Stimulated activated naive CD8-positive, alpha-beta T cell treated with anti-CD3 and anti-CD28 coated beads, Interleukin-15, amount 100 ng/mL, for 72 hours (primary cell): Measurements from ENCODE around the gene CDC20B.

Source experiments
- ATAC-seq: fragments of 150-1000 bp; cut with Tn5 transposase; 2 replicates; pipeline ENCODE4 v1.10.0; 2021; ENCODE audit warnings: mild to moderate bottlenecking, moderate library complexity
- DNase-seq, 2 donors: peaks; one replicate each; pipeline ENCODE4 v3.0.0; 2021 to 2022
- H3K27ac Mint-ChIP-seq, 2 donors: one replicate each; pipeline ENCODE4 v1.8.0; 2022; ENCODE audit warnings: mild to moderate bottlenecking in 2 of 2, mixed read lengths in 2 of 2, moderate library complexity in 2 of 2
- H3K27me3 Mint-ChIP-seq: one replicate; pipeline ENCODE4 v1.8.0; 2022; ENCODE audit warnings: mixed read lengths
- H3K4me1 Mint-ChIP-seq: one replicate; pipeline ENCODE4 v1.8.0; 2022; ENCODE audit warnings: mild to moderate bottlenecking, mixed read lengths
- H3K4me3 Mint-ChIP-seq, 2 donors: one replicate each; pipeline ENCODE4 v1.8.0; 2022; ENCODE audit warnings: mild to moderate bottlenecking in 2 of 2, mixed read lengths in 2 of 2, moderate library complexity in 1 of 2
- H3K9me3 Mint-ChIP-seq, 2 donors: one replicate each; pipeline ENCODE4 v1.8.0; 2022; ENCODE audit warnings: mixed read lengths in 2 of 2

Gene CDC20B

DNA sequence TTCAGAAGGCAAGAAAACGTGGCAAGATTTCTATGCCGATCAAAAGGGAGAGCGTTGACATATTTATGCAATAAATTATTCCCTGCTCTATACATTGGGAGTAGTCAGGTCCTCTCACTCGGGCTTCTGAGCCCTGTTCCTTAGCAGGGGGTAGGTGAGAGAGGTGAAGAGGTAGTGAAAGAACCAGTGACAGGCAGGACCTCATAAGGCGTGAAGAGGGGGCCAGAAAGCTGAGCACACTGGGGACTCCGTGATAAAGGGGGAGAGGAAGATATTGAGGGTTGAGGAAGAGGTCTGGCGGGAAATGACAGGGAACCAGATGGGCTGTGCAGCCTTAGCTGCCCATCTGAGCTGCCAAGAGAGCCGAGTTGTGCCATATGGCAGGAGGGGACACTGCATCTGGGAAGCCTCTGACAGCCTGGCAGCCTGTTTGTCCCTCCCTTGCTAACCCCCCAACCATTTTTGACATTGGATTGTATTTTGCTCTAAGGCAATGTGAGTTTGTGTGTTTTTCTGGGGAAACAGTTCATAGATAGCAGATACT lies 782 bp upstream of the CDC20B start:
- Mint-ChIP-seq H3K4me3 (peak overlapping the region; percentile 84 to 91), H3K4me1 (peaks cover 39% of the 10 kb centered on the region), H3K27me3 (peaks cover 82% of the 10 kb centered on the region), H3K27ac (no peak overlapping the region), H3K9me3 (no peaks in the 10 kb centered on the region)
- DNase-seq = no peak
- ATAC-seq = peak; percentile 14

DNA sequence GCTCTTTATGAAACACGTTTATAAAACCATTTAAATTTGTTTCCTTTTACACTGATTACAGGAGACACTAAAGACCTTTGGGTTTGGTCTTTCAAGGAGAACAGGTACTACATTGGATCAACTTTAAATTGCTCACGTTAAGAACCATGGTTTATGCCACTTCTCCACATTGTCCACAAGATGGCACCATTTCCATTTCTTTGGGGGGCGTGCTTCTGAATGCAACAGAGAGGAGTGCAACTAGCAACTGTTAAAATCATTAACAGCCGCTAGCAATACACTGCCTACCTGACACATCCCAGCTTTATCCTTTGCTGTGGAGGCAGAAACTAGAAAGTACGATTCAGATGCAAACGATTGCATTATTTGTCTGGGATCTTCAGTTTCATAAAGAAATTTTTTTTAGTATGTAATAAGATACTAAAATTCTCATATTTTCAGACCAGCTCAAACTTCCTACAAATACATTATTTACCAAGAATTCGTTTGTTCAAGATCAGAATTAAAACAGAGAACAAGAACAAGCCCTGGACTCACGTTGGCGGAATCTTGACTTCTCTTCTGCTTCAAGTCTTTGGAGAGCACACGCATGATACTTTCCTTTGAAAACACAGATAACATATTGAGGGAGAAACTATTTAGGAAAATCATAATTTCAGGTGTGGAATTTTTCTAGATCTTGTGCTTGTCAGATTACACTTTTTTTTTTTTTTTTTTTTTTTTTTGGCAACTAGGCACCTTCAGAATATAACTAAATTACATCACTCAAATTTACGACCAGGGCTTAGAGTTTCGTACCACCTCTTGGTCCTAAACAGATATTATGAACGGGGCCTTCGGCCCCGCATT lies 702 bp downstream of the CDC20B start:
- no peaks in the 10 kb centered on the region for H3K9me3 Mint-ChIP-seq
- H3K27ac Mint-ChIP-seq = no peak overlapping the region
- peaks cover 80% of the 10 kb centered on the region for H3K27me3 Mint-ChIP-seq
- peak overlapping the region; percentile 90 to 95 for H3K4me3 Mint-ChIP-seq
- DNase-seq = peak; percentile 60 to 76
- peaks cover 39% of the 10 kb centered on the region for H3K4me1 Mint-ChIP-seq
- peak; percentile 74 for ATAC-seq

DNA sequence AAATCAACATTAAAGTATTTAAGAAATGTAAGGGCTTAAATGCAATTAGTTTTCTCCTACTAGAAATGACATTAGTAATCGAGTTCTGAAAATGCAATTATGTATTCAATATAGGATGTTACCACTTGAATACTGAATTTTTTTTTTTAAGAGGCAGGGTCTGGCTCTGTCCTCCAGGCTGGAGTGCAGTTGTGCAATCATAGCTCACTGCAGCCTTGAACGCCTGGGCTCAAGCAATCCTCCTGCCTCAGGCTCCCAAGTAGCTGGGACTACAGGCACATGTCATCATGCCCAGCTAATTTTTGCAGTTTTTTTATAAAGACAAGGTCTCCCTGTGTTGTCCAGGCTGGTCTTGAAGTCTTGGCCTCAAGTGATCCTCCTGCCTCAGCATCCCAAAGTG lies 1.5 kb downstream of the CDC20B start:
- Mint-ChIP-seq H3K9me3 (no peaks in the 10 kb centered on the region), H3K4me3 (no peak overlapping the region), H3K27ac (no peak overlapping the region), H3K4me1 (peaks cover 34% of the 10 kb centered on the region), H3K27me3 (peaks cover 75% of the 10 kb centered on the region)
- ATAC-seq (no peak), DNase-seq (no peak)

DNA sequence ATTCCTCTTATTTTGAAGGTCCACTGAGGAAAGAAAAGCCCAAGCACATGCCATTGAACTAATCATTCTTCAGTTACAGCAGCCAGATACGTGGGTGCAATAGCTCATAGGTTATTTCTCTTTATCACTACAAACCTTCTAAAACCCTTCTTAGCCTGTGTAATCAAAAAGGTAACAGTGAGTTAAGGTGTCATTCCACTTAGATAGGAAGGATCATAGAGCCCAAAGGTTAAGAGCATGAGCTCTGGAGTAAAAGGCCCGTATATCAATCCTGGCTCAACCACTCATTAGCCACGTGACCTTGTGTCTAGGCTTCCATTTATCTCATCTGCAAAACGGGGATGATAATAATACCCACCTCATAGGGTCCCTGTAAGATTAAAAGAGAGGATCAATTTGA lies 10.3 kb downstream of the CDC20B start:
- no peaks in the 10 kb centered on the region for H3K4me1 Mint-ChIP-seq
- no peak overlapping the region for H3K27ac Mint-ChIP-seq
- ATAC-seq = no peak

DNA sequence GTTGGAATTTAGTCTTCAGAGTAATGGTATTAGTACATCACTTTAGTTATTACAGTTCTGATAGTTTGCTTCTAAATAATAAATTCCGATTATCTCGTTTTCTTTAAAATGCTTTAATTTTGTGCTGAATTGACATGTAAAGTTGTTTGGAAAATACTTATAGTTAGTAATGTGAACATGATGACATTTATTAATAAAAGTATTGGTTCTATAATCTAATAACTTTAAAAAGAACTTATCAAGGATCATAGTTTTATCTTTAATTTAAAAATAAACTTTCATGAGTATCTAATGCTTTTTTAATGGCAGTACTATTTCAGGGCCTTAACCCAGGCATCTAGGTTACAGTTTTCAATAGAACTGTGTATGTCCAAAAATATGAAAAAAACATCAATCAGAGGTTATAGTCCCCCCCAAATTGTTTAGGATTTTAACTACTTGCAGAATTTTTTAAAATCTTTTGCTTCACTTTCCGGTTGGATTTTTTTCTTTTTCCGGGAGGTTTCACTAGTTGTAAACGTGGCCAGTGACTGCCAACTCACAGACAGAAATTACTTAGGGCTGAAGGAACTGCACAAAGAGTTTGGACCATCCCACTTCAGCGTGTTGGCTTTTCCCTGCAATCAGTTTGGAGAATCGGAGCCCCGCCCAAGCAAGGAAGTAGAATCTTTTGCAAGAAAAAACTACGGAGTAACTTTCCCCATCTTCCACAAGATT lies 12.3 kb downstream of the CDC20B start:
- no peak overlapping the region for H3K27ac Mint-ChIP-seq
- DNase-seq (no peak), ATAC-seq (no peak)
- H3K9me3 Mint-ChIP-seq = peaks cover 0 to 4% of the 10 kb centered on the region in 2 donors
- H3K4me1 Mint-ChIP-seq = no peaks in the 10 kb centered on the region
- no peak overlapping the region for H3K4me3 Mint-ChIP-seq
- H3K27me3 Mint-ChIP-seq = peaks cover 55% of the 10 kb centered on the region

More for the DNA sequence above, 10.3 kb downstream of the CDC20B start:
- Mint-ChIP-seq H3K9me3 (no peaks in the 10 kb centered on the region), H3K27me3 (peaks cover 61% of the 10 kb centered on the region), H3K4me3 (no peak overlapping the region)
- no peak for DNase-seq

DNA sequence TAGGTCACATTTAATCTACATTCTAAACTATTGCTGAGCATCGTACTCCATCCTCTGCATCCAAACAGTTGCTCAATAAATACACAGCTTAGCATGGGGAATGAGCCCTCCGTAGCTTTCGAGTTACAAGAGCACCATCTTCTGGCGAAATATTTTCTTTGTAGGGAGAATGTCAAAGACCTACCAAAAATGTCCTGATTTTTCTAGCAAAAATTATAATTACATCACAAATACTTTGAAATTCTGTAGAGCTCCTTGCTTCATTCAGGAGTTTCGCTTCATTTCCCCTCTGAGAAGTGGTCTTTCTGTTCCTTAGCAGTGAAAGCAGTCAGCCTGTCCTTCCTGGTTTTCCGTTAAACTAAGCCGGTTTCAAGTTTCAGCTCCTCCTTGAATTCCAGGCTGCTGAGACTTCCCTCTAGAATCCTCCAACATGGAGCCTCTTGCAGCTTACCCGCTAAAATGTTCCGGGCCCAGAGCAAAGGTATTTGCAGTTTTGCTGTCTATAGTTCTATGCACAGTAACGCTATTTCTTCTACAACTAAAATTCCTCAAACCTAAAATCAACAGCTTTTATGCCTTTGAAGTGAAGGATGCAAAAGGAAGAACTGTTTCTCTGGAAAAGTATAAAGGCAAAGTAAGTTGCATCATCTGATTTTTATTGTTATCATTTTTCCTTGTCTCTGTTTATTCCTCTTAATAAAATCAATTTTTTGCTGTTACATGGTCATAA lies 13.0 kb downstream of the CDC20B start, which contains the start of gene GPX8:
TSS of gene GPX8 (plus strand) at position 409 of the 730 bp plus-strand sequence. CDS start at position 431, 22 bp downstream.
- H3K27me3 Mint-ChIP-seq = peaks cover 55% of the 10 kb centered on the region
- peaks cover 0 to 7% of the 10 kb centered on the region in 2 donors for H3K9me3 Mint-ChIP-seq
- peak in 1 of 2 donors; percentile 21 for DNase-seq
- no peak within 1 kb of the TSS for H3K27ac Mint-ChIP-seq
- H3K4me1 Mint-ChIP-seq = no peaks in the 10 kb centered on the region
- H3K4me3 Mint-ChIP-seq = no peak within 1 kb of the TSS
- peak; percentile 76 for ATAC-seq

DNA sequence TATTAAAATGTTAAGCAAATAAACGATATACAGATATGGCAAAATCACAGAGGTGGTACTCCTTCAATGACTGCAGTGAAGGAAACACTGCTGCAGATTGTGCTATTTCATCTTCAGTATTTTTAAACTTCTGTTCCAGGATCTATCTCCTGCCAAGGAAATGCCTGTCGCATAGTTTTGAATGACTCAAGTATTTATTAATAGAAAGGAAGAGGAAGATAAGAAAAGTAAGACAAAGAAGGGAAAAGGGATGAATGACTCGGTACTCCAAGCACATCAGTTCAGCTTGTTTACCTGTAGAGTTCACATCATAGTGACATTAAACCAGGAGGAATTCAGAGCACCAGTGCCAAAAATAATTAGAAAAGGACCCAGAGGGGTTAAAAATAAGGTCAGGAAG lies 18.1 kb downstream of the CDC20B start:
- Mint-ChIP-seq H3K27me3 (peaks cover 77% of the 10 kb centered on the region), H3K4me3 (no peak overlapping the region), H3K27ac (no peak overlapping the region), H3K9me3 (peaks cover 0 to 7% of the 10 kb centered on the region in 2 donors), H3K4me1 (no peaks in the 10 kb centered on the region)
- DNase-seq = no peak
- ATAC-seq = no peak

DNA sequence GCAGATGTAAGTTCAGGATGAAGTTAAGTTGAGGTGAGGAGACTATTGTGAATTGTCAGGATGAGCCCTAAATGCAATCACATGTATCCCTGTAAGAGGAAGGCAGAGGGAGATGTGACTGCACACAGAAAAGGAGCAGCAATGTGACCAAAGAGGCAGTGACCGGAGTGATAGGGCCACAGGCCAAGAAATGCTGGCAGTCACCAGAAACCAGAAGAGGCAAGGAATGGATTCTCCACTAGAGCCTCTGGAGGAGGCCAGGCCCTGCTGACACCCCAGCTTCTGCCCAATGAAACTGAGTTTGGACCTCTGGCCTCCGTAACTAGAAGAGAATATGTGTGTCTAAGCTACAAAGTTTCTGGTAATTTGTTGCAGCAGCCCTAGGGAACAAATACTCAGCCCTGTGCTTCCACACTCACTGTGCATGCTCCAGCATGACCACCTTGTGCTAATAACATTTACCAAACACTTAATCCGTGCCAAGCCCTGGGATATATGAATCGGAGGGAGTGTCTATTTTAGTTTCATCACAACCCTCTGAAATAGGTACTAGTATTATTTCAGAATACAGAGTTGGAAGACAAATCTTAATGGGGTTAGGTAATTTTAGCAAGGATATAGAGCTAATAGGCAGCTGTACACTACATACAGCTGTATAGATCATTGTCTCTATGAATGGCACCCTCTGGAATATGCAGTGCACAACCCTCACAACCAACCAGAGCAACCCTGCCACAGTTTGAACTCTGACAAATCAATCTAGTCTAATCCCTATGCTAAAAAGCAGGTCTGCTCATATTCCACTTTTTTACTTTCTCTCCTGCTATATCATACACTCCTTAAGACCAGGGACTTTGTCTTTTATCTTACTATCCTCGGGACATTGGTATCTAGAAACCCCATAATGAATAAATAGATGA lies 20.8 kb downstream of the CDC20B start:
- Mint-ChIP-seq H3K27me3 (peaks cover 62% of the 10 kb centered on the region), H3K4me1 (no peaks in the 10 kb centered on the region), H3K9me3 (peaks cover 0 to 7% of the 10 kb centered on the region in 2 donors), H3K4me3 (no peak overlapping the region), H3K27ac (peak overlapping the region in 1 of 2 donors; percentile 66)
- DNase-seq (no peak), ATAC-seq (no peak)

DNA sequence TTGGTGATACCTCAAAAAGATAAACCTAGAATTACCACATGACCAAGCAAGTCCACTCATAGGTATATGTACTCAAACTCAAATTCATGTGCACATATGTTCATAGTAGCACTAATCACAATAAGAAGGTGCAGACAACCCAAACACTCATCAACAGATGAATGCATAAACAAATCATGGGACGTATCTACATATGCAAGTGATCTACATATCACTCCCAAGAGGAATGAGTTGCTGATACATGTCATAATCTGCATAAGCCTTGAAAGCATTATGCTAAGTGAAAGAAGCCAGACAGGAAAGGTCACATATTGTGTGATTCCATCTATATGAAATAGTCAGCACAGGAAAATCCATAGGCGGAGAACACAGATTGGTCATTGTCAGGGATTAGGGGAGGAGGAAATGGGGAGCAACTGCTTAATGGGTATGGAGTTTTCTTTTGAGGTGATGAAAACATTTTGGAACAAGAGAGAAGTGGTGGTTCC lies 23.6 kb downstream of the CDC20B start:
- no peak overlapping the region for H3K4me3 Mint-ChIP-seq
- ATAC-seq (no peak), DNase-seq (no peak)
- no peaks in the 10 kb centered on the region for H3K9me3 Mint-ChIP-seq
- H3K27ac Mint-ChIP-seq = no peak overlapping the region
- peaks cover 67% of the 10 kb centered on the region for H3K27me3 Mint-ChIP-seq
- peaks cover 6% of the 10 kb centered on the region for H3K4me1 Mint-ChIP-seq

DNA sequence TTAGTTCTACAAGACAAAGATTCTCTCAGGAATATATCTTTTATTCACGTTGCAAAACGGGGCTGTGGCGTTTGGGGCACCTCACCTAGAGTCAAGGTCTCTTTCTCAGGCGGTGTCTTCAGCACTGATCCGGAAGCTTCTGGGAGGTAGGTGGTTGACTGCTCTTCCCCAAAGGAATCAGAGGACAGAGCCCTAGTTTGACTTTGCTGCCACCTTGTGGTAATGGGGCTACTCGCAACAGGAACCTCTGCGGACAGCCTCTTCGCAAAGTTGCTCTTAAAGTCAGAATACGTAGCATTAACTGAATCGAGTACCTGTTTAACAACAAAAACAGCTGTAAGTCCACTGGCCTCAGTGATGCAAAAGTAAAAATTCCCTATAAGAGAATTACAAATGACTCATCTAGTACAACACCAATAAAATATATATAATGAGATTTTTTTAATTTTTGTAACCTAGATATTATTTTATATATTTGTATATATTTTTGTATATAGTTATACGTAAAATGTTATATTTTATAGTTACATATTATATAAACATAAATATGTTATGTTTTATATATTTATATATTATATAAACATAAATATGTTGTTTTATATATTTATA lies 26.3 kb downstream of the CDC20B start:
- DNase-seq (peak; percentile 74 to 83), ATAC-seq (peak; percentile 87)
- Mint-ChIP-seq H3K27me3 (peaks cover 57% of the 10 kb centered on the region), H3K9me3 (no peaks in the 10 kb centered on the region), H3K27ac (no peak overlapping the region), H3K4me3 (peak overlapping the region in 1 of 2 donors; percentile 34), H3K4me1 (peaks cover 15% of the 10 kb centered on the region)

DNA sequence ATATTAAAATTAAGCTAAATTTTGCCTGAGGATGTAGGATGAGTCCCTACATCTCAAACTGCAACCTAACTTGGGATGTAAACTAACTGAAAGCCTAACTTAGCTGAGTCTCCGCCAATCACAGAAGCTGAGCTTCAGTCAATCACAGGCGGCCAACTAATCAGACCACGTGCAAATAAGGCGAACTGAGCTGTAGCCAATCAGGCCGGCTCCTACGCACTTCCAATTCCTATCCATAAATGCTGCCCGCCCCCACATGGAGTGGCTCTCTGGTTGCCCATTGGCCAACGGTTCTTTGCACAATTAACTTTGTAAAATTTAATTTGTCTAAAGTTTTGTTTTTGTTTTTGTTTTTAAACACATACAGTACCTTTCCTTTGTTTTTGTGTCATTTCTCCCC lies 26.9 kb downstream of the CDC20B start:
- Mint-ChIP-seq H3K4me3 (no peak overlapping the region), H3K4me1 (peaks cover 21% of the 10 kb centered on the region), H3K27me3 (peaks cover 51% of the 10 kb centered on the region), H3K9me3 (no peaks in the 10 kb centered on the region), H3K27ac (no peak overlapping the region)
- ATAC-seq = no peak
- no peak for DNase-seq

DNA sequence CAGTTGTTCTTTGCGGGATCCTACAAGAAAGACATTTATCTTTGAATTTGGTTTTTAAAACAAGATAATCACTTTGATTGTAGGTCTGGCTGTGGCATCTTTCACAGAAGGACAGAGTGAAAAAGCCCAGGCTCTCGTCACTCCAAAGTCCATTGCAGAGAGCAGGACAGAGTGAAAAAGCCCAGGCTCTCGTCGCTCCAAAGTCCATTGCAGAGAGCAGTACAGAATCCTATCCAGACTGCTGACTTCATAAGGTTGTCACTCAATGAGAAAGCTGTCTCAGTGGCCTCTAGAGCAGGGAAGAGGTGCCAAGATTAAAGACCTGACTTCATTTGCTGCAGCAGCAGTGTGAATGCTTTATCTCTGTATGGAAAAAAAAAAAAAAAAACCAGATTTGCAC lies 29.4 kb downstream of the CDC20B start:
- ATAC-seq = no peak
- Mint-ChIP-seq H3K9me3 (no peaks in the 10 kb centered on the region), H3K4me1 (peaks cover 27% of the 10 kb centered on the region), H3K27me3 (peaks cover 39% of the 10 kb centered on the region), H3K4me3 (no peak overlapping the region), H3K27ac (no peak overlapping the region)
- no peak for DNase-seq

DNA sequence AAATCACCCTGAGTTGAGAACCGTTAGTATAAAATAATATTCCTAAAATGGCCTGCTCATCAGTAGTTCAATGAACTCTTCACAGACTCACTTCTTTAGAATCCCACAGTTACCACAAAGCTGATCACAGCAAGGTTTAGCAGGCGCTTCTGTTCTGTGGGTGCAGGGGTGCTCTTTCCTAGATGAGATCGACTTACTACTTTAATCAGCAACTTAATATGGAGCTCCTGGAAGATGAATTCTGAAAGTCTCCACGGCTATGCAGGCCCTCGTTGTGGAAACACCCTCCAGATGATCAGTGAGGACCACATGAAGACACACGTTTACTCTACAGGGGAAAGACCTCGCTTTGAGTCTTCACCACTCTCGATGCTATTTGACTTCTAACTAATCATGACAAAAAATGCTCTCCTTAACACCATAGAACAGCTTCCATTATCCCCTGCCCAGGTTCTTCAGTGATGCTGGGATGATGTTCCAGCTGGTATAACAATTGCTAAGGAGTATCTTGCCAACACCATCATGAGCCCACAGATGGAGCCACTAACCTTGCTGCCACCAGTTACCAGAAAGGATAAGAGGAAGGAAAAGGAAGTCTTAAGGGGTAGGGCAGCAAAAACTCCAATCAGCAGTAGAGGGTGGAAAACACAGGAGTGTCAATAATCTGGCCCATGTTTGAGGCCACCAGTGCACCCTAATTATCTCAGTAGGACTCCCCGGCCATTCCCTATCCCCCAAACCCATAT lies 30.9 kb downstream of the CDC20B start:
- peak; percentile 67 for ATAC-seq
- no peak overlapping the region for H3K4me3 Mint-ChIP-seq

More for the DNA sequence above, 30.9 kb downstream of the CDC20B start:
- Mint-ChIP-seq H3K4me1 (peaks cover 27% of the 10 kb centered on the region), H3K9me3 (no peaks in the 10 kb centered on the region), H3K27me3 (peaks cover 54% of the 10 kb centered on the region), H3K27ac (no peak overlapping the region)
- DNase-seq = no peak
